ENCODE measurements around the gene ELMOD1. TPM values are rescaled to one million over a fixed set of nuclear protein-coding genes. Genes with fewer than 3 reads are reported as not detected.

The ELMOD1 gene
- total and polyA plus RNA-seq, 2 donors (not counting 3 experiments of a cell fraction or from before 2014, with no cell fraction given) = 1.6 to 2.4 TPM

DNA sequence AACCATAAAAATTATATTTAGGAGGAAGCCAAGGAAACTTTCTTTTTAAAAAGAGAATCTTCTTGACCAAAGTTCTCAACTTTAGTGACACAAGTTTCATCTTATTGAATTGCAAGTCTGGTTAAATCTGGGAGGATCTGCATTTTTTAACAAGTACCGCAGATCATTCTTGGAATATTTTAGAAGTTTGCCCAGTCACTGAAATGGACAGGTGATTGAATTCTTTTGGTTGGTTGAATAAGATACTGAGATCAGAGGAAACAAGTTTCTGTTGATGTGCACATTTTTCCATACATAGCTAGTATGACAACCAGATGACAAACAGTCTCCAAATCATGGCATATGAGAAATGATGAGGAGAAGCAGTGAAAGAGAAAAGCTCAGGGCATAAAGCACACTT lies 70.7 kb downstream of the ELMOD1 start:
- Histone ChIP-seq H3K4me1 (ENCODE audit: control insufficient read depth, extremely low read depth, insufficient read depth, low read length) (no peaks in the 10 kb centered on the region), H3K27ac (ENCODE audit: insufficient read depth, low read depth, low read length) (no peak overlapping the region), H3K9me1 (replicated peaks; ENCODE audit: control insufficient read depth, extremely low read depth, insufficient read depth, low read length) (peaks cover 2% of the 10 kb centered on the region), H3K9me3 (replicated peaks; ENCODE audit: control insufficient read depth, insufficient read depth, low read length) (no peaks in the 10 kb centered on the region), H3K4me2 (ENCODE audit: insufficient read depth, low read length) (no peak overlapping the region), H3K79me2 (ENCODE audit: control insufficient read depth, insufficient read depth, low read length) (no peaks in the 10 kb centered on the region), H3K27me3 (ENCODE audit: control insufficient read depth in 2 of 2, insufficient read depth in 2 of 2, low read length in 2 of 2) (no peaks in the 10 kb centered on the region), H2AFZ (ENCODE audit: low read depth, low read length) (no peak overlapping the region), H4K20me1 (replicated peaks; ENCODE audit: control insufficient read depth, extremely low read depth, insufficient read depth, low read length) (no peaks in the 10 kb centered on the region), H3K4me3 (replicated peaks in 1 of 3; ENCODE audit: insufficient read depth in 1 of 3, low read depth in 1 of 3, low read length in 3 of 3) (no peak overlapping the region), H3K36me3 (ENCODE audit: control insufficient read depth in 2 of 2, extremely low read depth in 1 of 2, insufficient read depth in 2 of 2, low read length in 2 of 2) (no peaks in the 10 kb centered on the region), H3K9ac (replicated peaks; ENCODE audit: extremely low read depth, insufficient read depth, low read length) (no peak overlapping the region)
- TF ChIP-seq JUN (IDR thresholded peaks at IDR 0.05; ENCODE audit: borderline replicate concordance, insufficient read depth, insufficient read length, low read depth) (no peak), GATA2 (IDR thresholded peaks at IDR 0.05; ENCODE audit: insufficient read depth, insufficient read length, low read depth, low read length) (no peak)
- TF ChIP-seq, protein P1, sequence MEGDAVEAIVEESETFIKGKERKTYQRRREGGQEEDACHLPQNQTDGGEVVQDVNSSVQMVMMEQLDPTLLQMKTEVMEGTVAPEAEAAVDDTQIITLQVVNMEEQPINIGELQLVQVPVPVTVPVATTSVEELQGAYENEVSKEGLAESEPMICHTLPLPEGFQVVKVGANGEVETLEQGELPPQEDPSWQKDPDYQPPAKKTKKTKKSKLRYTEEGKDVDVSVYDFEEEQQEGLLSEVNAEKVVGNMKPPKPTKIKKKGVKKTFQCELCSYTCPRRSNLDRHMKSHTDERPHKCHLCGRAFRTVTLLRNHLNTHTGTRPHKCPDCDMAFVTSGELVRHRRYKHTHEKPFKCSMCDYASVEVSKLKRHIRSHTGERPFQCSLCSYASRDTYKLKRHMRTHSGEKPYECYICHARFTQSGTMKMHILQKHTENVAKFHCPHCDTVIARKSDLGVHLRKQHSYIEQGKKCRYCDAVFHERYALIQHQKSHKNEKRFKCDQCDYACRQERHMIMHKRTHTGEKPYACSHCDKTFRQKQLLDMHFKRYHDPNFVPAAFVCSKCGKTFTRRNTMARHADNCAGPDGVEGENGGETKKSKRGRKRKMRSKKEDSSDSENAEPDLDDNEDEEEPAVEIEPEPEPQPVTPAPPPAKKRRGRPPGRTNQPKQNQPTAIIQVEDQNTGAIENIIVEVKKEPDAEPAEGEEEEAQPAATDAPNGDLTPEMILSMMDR (IDR thresholded peaks at IDR 0.05; ENCODE audit: extremely low read depth in 1 of 2, insufficient read depth in 1 of 2, low read depth in 1 of 2, low read length in 2 of 2) = no peak
- FAIRE-seq (no peak), DNase-seq (ENCODE audit: low read depth, low spot score) (no peak)
- ChIA-PET POLR2A (no interaction called here), CTCF (interaction anchor here (1.5 kb wide), 1 partner anchor 8 kb away, joined by 5 read pairs; no protein-coding TSS in a partner anchor)
- BruUV-seq (replicated peaks) = no TSS peak
- dilution Hi-C loops (cut with MboI; ENCODE audit: extremely low pct_ligation_motif_present, low sequenced_read_pairs) (no loop called here), intact Hi-C loops (cut with micrococcal nuclease) (no loop called here)

DNA sequence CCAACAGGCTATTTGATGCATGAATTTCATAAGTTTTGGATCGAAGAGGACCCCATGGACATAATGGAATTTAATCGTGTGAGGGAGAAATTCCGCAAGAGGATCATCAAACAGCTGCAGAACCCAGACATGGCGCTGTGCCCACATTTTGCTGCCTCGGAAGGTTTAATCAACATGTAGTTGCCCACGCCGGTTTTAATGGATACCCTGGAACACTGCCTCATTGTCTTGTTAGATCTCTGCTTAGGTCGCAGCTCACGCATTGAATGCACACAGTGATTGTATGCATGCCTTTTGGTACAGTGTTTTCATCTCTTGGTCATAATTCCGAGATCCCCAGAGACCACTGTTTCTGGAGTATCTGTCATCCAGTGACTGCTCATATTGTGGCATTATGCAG lies 74.1 kb downstream of the ELMOD1 start:
- CTCF ChIA-PET = interaction anchor here (1.1 to 1.6 kb wide), 3 partner anchors 8 to 252 kb away, joined by 4 to 5 read pairs (median 4); no protein-coding TSS in a partner anchor
- Histone ChIP-seq H3K4me2 (ENCODE audit: insufficient read depth, low read length) (no peak overlapping the region), H3K79me2 (ENCODE audit: control insufficient read depth, insufficient read depth, low read length) (no peaks in the 10 kb centered on the region), H3K4me3 (replicated peaks in 1 of 3; ENCODE audit: insufficient read depth in 1 of 3, low read depth in 1 of 3, low read length in 3 of 3) (no peak overlapping the region), H2AFZ (ENCODE audit: low read depth, low read length) (no peak overlapping the region), H3K36me3 (ENCODE audit: control insufficient read depth in 2 of 2, extremely low read depth in 1 of 2, insufficient read depth in 2 of 2, low read length in 2 of 2) (no peaks in the 10 kb centered on the region), H3K9me3 (replicated peaks; ENCODE audit: control insufficient read depth, insufficient read depth, low read length) (no peaks in the 10 kb centered on the region), H3K27me3 (ENCODE audit: control insufficient read depth in 2 of 2, insufficient read depth in 2 of 2, low read length in 2 of 2) (no peaks in the 10 kb centered on the region), H3K9me1 (replicated peaks; ENCODE audit: control insufficient read depth, extremely low read depth, insufficient read depth, low read length) (no peaks in the 10 kb centered on the region), H3K4me1 (ENCODE audit: control insufficient read depth, extremely low read depth, insufficient read depth, low read length) (no peaks in the 10 kb centered on the region), H3K27ac (ENCODE audit: insufficient read depth, low read depth, low read length) (no peak overlapping the region), H3K9ac (replicated peaks; ENCODE audit: extremely low read depth, insufficient read depth, low read length) (no peak overlapping the region), H4K20me1 (replicated peaks; ENCODE audit: control insufficient read depth, extremely low read depth, insufficient read depth, low read length) (no peaks in the 10 kb centered on the region)
- dilution Hi-C loops (cut with MboI; ENCODE audit: extremely low pct_ligation_motif_present, low sequenced_read_pairs) = no loop called here
- intact Hi-C loops (cut with micrococcal nuclease) = no loop called here
- no TSS peak for BruUV-seq (replicated peaks)
- POLR2A ChIA-PET = no interaction called here
- FAIRE-seq (no peak), DNase-seq (ENCODE audit: low read depth, low spot score) (no peak)
- TF ChIP-seq JUN (IDR thresholded peaks at IDR 0.05; ENCODE audit: borderline replicate concordance, insufficient read depth, insufficient read length, low read depth) (no peak), FOS (IDR thresholded peaks at IDR 0.05; ENCODE audit: borderline replicate concordance, insufficient read depth, low read length) (no peak), EZH2 (IDR thresholded peaks at IDR 0.05; ENCODE audit: borderline replicate concordance, low read depth, low read length, severe bottlenecking) (no peak), MYC (IDR thresholded peaks at IDR 0.05; ENCODE audit: low read depth, low read length) (no peak), POLR2A (IDR thresholded peaks at IDR 0.05; ENCODE audit: low read depth, low read length) (no peak), POLR2AphosphoS5 (IDR thresholded peaks at IDR 0.05; ENCODE audit: insufficient read depth, low read depth, low read length) (no peak), GATA2 (IDR thresholded peaks at IDR 0.05; ENCODE audit: insufficient read depth, insufficient read length, low read depth, low read length) (no peak)
- TF ChIP-seq, protein P2, sequence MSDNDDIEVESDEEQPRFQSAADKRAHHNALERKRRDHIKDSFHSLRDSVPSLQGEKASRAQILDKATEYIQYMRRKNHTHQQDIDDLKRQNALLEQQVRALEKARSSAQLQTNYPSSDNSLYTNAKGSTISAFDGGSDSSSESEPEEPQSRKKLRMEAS (IDR thresholded peaks at IDR 0.05; ENCODE audit: insufficient read depth, insufficient read length) = no peak
- TF ChIP-seq, protein P1 (IDR thresholded peaks at IDR 0.05; ENCODE audit: extremely low read depth in 1 of 2, insufficient read depth in 1 of 2, low read depth in 1 of 2, low read length in 2 of 2) = no peak

Measured in endothelial cell of umbilical vein (primary cell).